Activated T-cell treated with anti-CD3 and anti-CD28 coated beads for 4 hours (primary cell): ENCODE data around the gene USP30.
"Not testable (repeated sequence)": the region's sequence is repeated elsewhere in the genome, so short reads cannot be mapped to it uniquely, and the experiment has no call there.

Source experiments
- DNase-seq: peaks from one replicate; pipeline ENCODE4 v3.0.0-alpha.2; 2020

Gene USP30, protein sequence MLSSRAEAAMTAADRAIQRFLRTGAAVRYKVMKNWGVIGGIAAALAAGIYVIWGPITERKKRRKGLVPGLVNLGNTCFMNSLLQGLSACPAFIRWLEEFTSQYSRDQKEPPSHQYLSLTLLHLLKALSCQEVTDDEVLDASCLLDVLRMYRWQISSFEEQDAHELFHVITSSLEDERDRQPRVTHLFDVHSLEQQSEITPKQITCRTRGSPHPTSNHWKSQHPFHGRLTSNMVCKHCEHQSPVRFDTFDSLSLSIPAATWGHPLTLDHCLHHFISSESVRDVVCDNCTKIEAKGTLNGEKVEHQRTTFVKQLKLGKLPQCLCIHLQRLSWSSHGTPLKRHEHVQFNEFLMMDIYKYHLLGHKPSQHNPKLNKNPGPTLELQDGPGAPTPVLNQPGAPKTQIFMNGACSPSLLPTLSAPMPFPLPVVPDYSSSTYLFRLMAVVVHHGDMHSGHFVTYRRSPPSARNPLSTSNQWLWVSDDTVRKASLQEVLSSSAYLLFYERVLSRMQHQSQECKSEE

GRCh38 chr12:109052414-109053323 lies at the start of gene USP30:
Gene USP30, plus strand, starts transcription at chr12:109052576. Its CDS starts 103 bp downstream, at chr12:109052679.
- DNase-seq, result peak; percentile 79

GRCh38 chr12:109004017-109004416 lies 48.4 kb upstream of the USP30 start:
- no peak for DNase-seq

GRCh38 chr12:109009766-109010165 lies 42.6 kb upstream of the USP30 start:
- no peak for DNase-seq

DNA sequence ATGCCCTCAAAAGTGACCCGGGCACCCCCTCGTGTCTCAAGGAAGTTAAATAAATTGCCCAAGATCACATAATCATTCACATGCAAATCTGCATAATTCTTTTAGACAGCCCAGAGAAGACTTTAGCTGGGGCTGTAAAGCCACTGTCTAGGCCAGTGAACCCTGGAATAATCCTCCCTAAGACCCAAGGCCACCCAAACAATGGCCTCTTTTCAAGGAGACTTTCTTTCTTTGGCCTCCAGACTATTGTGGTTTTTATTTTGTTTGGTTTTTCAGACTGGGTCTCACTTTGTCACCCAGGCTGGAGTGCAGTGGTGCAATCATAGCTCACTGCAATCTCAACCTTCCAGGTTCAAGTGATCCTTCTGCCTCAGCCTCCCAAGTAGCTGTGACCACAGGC lies 42.1 kb upstream of the USP30 start:
- no peak for DNase-seq

DNA sequence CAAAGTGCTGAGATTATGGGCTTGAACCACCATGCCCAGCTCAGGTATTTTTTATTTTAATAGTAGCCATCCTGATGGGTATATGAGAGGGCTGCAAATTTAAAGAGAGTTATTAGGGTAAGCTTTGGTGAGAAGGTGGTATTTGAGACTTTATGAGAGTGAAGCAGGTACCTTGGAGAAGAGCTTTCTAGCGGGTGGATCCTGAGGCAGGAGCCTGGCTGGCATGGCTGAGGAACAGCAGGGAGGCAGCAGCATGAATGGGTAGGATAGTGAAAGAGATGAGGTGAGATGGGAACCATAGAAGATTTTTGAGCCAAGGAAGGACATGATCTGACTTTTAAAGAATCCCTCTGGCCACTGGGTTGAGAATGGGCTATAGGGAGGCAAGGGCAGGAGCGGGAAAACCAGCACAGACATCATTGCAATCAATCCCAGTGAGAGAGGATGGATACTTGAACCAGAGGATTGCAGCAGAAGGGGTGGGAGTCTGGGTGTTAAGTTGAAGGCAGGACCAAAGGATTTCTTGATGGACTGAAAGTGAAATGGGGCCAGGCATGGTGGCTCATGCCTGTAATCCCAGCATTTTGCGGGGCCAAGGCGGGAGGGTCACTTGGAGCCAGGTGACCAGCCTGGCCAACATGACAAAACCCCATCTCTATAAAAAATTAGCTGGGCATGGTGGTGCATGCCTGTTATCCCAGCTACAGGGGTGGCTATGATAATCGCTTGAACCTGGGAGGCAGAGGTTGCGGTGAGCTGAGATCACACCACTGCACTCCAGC lies 37.2 kb upstream of the USP30 start:
- no peak for DNase-seq

DNA sequence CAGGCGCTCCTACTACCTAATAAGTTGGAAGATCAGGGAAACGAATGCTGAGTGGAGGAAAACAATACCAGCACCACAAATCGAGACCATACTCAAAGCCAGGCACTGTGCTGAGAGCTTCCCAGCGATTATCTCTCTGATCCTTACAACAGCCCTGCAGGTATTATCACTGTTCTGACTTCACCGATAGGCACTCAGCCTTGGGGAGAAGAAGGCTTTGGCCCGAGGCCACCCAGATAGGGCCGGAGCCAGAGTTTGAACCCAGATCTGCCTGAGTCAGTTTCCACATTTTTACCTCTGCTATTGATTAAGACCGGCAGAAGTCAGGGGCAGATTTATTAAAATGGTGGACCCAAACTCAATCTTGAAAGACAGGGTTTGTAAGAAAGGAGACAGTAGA lies 36.4 kb upstream of the USP30 start:
- DNase-seq, result no peak

GRCh38 chr12:109016978-109017377 lies 35.4 kb upstream of the USP30 start:
- no peak for DNase-seq

- DNase-seq, result no peak
These were observed 34.1 kb upstream of the USP30 start for GRCh38 chr12:109018296-109018695.

GRCh38 chr12:109020146-109020795 lies 32.1 kb upstream of the USP30 start:
- DNase-seq, result no peak

DNA sequence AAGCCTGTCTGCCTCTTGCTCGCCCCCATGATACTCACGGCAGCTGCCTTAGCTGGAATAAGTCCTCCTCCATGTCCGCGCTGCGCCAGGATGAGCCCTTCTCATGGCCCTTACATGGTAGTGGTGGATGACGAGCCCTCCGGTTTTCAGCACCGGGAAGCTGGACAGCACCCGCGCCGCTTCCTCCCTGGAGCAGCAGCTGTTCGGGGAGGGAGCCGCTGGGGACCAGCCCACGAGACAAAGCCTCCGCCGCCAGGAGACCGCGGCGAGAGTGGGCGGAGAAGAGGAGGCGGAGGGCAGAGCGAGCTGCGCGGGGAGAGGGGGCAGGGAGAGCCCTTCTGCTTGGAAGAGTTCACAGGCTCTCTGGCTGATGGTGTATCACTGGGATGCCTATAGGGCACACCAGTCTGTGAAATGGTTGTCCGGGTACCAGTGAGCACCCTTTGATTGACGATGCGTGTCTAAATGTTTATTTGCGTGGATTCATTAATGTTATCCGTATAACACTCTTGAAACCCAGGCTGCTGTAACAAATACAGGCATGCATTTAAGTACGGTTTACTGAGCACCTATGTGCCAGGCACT lies 31.5 kb upstream of the USP30 start, which contains the start of gene SVOP:
Gene SVOP, minus strand, starts transcription at position 273 of the 585 bp plus-strand sequence. Its CDS starts 200 bp downstream, at position 73.
- peak; percentile 11 for DNase-seq

DNA sequence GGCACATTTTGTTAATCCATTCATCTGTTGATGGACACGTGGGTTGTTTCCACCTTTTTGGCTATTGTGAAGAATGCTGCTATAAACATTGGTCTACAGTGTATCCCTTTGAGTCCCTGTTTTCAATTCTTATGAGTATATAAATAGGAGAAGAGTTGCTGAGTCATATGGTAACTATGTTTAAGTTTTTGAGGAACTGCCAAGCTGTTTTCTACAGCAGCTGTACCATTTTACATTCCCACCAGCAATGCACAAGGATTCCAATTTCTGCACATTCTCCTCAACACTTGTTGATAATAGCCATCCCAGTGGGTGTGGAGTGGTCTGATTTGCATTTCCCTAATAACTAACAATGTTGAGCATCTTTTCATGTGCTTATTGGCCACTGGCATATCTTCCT lies 24.6 kb upstream of the USP30 start:
- DNase-seq, result no peak

DNA sequence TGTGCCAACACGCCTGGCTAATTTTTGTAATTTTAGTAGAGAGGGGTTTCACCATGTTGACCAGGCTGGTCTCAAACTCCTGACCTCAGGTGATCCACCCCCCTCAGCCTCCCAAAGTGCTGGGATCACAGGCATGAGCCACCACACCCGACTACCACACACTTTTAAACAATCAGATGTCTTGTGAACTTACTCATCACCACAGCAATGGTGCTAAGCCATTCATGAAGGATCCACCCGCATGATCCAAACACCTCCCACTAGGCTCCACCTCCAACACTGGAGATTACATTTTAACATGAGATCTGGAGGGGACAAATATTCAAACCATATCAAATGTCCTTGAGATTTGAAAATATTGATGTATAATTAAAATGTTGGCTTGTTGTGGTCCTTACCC lies 23.8 kb upstream of the USP30 start:
- DNase-seq, result not testable (repeated sequence)

DNA sequence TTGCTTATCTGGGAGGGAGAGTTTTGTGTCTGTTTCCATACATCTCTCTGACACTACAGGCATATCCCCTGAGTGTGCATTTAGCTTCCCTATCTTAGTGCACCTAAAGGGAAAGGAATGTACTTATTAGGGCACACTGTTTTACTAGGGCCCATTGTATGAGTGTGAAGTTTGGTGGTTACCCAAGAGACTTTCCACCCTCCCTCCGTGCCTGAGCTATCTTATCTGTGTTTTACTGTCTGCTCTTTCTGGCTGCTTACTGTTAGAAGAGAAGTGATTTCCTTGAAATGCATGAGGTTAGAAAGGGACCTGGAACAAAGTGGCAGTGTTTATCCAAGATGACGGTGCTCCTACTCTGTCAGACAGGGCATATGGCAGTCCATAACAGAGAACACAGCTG lies 23.0 kb upstream of the USP30 start:
- no peak for DNase-seq

DNA sequence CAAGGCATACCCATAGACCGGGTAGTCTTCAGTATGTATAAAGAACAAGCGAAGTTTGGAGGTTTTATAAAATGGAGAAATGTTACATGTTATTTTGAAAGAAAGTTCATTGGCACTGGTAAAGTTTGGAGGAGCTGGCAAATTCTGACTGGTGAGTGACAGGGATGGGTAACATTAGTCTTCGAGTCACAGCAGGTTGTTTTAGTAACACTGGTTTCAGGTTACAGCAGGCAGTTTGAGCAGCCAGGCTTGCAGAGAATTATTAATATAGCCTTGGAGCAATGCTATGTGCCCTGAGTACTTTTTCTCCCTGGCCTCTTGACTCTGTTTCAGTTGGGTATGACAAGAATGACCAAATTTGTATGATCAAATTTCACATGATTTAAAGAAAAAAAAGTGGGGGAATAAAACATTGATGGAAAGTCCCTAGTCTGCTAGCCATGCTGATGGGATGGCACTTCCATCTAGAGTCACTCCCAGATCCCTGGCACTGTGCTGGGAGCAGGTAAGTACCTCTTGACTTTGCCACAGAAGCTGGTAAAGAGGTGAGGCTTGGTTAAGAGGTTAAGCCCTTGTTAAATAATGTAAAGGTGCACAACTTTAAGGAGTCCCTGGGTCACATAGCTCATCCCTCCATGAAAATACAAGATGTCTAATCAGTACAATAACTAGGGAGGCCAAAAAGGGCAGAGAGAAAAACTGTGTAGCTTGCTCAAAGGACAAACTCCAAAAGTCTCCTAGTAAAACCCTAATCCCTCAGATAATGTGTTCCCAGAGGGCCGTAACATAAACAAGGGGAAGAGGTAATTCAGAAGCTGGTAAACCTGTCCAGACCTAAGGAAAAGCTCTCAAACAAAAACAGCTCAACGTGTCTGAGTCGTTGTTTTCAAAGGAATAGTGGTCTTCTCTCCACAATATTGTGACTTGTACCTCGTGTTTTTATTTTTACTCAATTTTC lies 18.9 kb upstream of the USP30 start:
- DNase-seq, result no peak

- no peak for DNase-seq
These were observed 15.4 kb upstream of the USP30 start for GRCh38 chr12:109036975-109037374.

- DNase-seq, result no peak
These were observed 8.1 kb upstream of the USP30 start for GRCh38 chr12:109044241-109044640.

DNA sequence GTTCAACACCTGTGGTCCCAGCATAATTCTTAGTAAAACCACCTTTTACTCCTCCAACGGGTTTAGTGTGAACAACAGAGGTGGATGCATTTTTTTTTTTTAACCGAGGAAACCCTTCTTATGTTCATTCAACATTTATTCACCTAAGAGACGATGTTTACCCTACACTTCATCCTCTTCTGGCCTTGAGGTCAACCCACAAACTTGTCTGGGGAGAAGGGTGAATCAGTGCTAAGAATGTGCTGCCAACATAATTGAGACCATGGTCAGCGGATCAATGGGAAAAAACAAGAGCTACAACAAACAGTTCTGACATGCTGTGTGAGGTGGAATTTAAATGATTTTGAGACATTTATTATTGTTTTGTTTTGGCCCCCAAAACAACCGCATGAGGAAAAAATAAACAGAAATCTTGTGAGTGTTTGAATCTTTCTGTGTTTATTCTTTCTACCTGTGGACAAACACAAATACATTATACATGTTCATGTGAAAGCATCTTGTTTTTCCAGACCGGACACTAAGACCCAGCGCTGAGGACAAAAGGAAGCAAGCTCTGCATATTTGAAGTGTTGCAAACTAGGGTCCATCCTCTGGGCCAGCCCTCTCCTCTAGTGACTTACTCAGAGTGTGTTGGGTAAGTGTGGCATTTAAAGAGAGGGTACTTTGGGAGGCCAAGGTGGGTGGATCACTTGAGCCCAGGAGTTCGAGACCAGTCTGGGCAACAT lies 5.1 kb upstream of the USP30 start:
- DNase-seq, result no peak

GRCh38 chr12:109048706-109049105 lies 3.7 kb upstream of the USP30 start:
- DNase-seq, result not testable (repeated sequence)

DNA sequence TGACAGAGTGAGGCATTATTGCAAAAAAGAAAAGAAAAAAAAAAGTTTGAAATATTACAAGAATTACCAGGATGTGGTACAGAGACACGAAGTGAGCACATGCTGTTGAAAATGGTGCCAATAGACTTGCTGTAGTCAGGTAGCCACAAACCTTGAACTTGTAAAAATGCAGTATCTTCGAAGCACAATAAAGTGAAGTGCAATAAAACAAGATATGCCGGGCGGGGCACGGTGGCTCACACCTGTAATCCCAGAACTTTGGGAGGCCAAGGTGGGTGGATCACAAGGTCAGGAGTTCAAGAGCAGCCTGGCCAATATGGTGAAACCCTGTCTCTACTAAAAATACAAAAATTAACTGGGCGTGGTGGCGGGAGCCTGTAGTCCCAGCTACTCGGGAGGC lies 2.6 kb upstream of the USP30 start:
- not testable (repeated sequence) for DNase-seq

DNA sequence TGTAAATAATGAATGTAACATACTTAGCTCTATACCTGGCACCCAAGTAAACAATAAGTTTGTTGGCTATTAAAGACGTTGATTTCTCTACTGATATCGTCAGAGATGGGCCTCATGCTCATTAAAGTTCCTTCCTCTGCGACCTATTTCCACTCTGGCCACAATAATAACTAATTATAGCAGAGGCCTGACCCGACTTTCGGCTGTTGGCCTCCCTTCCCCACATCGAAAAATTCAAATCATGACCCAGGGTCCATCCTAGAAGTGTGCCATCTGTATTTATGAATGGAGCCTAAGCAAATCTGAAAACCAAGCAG lies 321 bp upstream of the USP30 start:
- DNase-seq, result no peak
